IMR-90 (cell line): ENCODE results near the gene ZNF169. TPM values are rescaled to one million over a fixed set of nuclear protein-coding genes. Genes with fewer than 3 reads are reported as not detected.

Experiments
- ATAC-seq: fragments of 200-7000 bp; cut with Tn5 transposase; 2 replicates; pipeline ENCODE4 v1.9.1; 2020; ENCODE audit warnings: low read depth, mild to moderate bottlenecking, moderate library complexity
- BruUV-seq: library from RNA; stranded (reverse); fragments of 400-500 nt; replicated peaks from 2 replicates; lab custom pipeline; 2021; lab: Mats Ljungman, UMichigan
- CTCF ChIA-PET: fragments of 300-600 bp; formaldehyde crosslinking; extraction: SDS; loops from one replicate; lab custom pipeline; 2021; ENCODE audit warnings: antibody characterized with exemption; lab: Yijun Ruan, JAX
- POLR2A ChIA-PET: fragments of 300-600 bp; sonication (Branson Sonifier 250); formaldehyde crosslinking; loops from one replicate; lab custom pipeline; 2022; ENCODE audit warnings: antibody characterized with exemption; ENCODE audit not compliant: unreplicated experiment; lab: Charles Lee
- DNase-seq: peaks from one replicate; pipeline ENCODE4 v3.0.0; 2013
- H2AFZ ChIP-seq: replicated peaks from 2 replicates; pipeline ENCODE3; 2013; ENCODE audit warnings: low read length, mild to moderate bottlenecking; ENCODE audit not compliant: poor library complexity
- H2AK5ac ChIP-seq: 2 replicates; pipeline ENCODE4 v1.6.1; 2013; ENCODE audit warnings: low read depth, low read length, inconsistent platforms
- H2AK9ac ChIP-seq: replicated peaks from 2 replicates; pipeline ENCODE3; 2013; ENCODE audit warnings: mild to moderate bottlenecking, low read depth, low read length, moderate library complexity; ENCODE audit not compliant: poor library complexity
- H2BK120ac ChIP-seq: 2 replicates; pipeline ENCODE4 v1.6.1; 2013; ENCODE audit warnings: low read depth, low read length, inconsistent platforms
- H2BK15ac ChIP-seq: 3 replicates; pipeline ENCODE4 v1.6.1; 2013; ENCODE audit warnings: low read depth, low read length, inconsistent platforms
- H2BK20ac ChIP-seq: 2 replicates; pipeline ENCODE4 v1.6.1; 2013; ENCODE audit warnings: low read depth, mild to moderate bottlenecking, inconsistent platforms, low read length, moderate library complexity
- H2BK5ac ChIP-seq: 2 replicates; pipeline ENCODE4 v1.6.1; 2013; ENCODE audit warnings: mild to moderate bottlenecking, low read depth, low read length, inconsistent platforms; ENCODE audit not compliant: poor library complexity, severe bottlenecking
- H3K14ac ChIP-seq: replicated peaks from 2 replicates; pipeline ENCODE4 v1.6.1; 2013; ENCODE audit warnings: low read depth, low read length, inconsistent platforms
- H3K18ac ChIP-seq: 2 replicates; pipeline ENCODE4 v1.6.1; 2013; ENCODE audit warnings: low read depth, low read length, control low read depth
- H3K23ac ChIP-seq: 2 replicates; pipeline ENCODE4 v1.6.1; 2013; ENCODE audit warnings: low read depth, low read length, inconsistent platforms
- H3K27ac ChIP-seq: 2 replicates; pipeline ENCODE4 v1.5.1; 2013; ENCODE audit warnings: mild to moderate bottlenecking, control low read depth, low read length; ENCODE audit not compliant: insufficient read depth
- H3K27me3 ChIP-seq: 2 replicates; pipeline ENCODE4 v1.6.1; 2013; ENCODE audit warnings: low read length; ENCODE audit not compliant: control insufficient read depth, insufficient read depth
- H3K36me3 ChIP-seq: 2 replicates; pipeline ENCODE4 v1.6.1; 2013; ENCODE audit warnings: low read length, mixed read lengths; ENCODE audit not compliant: control insufficient read depth, insufficient read depth
- H3K4ac ChIP-seq: 2 replicates; pipeline ENCODE4 v1.6.1; 2013; ENCODE audit warnings: low read depth, low read length, inconsistent platforms
- H3K4me1 ChIP-seq: 2 replicates; pipeline ENCODE4 v1.6.1; 2013; ENCODE audit warnings: low read length, mixed read lengths; ENCODE audit not compliant: control insufficient read depth, insufficient read depth
- H3K4me2 ChIP-seq: 2 replicates; pipeline ENCODE4 v1.6.1; 2013; ENCODE audit warnings: low read depth, mild to moderate bottlenecking, control low read depth, low read length, moderate library complexity
- H3K4me3 ChIP-seq: 2 replicates; pipeline ENCODE4 v1.5.1; 2013; ENCODE audit warnings: low read depth, mild to moderate bottlenecking, control low read depth, low read length, moderate library complexity; ENCODE audit not compliant: insufficient read depth
- H3K56ac ChIP-seq: 2 replicates; pipeline ENCODE4 v1.6.1; 2013; ENCODE audit warnings: low read length, inconsistent platforms; ENCODE audit not compliant: insufficient read depth; ENCODE audit errors: extremely low read depth
- H3K79me1 ChIP-seq, 2 experiments: 2 replicates each; pipeline ENCODE4 v1.6.1; 2013; ENCODE audit warnings: low read length in 2 of 2, inconsistent platforms in 1 of 2, low read depth in 1 of 2
- H3K9ac ChIP-seq: 2 replicates; pipeline ENCODE4 v1.6.1; 2013; ENCODE audit warnings: low read depth, low read length, control low read depth
- H3K9me1 ChIP-seq: 2 replicates; pipeline ENCODE4 v1.6.1; 2013; ENCODE audit warnings: low read length, inconsistent platforms; ENCODE audit not compliant: insufficient read depth
- H3K9me3 ChIP-seq: 2 replicates; pipeline ENCODE4 v1.6.1; 2013; ENCODE audit warnings: low read length; ENCODE audit not compliant: control insufficient read depth, insufficient read depth
- H4K20me1 ChIP-seq: 2 replicates; pipeline ENCODE4 v1.6.1; 2013; ENCODE audit warnings: low read length, inconsistent platforms; ENCODE audit not compliant: insufficient read depth
- H4K5ac ChIP-seq: 2 replicates; pipeline ENCODE4 v1.6.1; 2013; ENCODE audit warnings: mild to moderate bottlenecking, low read depth, low read length, control low read depth
- H4K8ac ChIP-seq, 2 experiments: 2 replicates each; pipeline ENCODE4 v1.6.1; 2013; ENCODE audit warnings: low read depth in 2 of 2, low read length in 2 of 2, control low read depth in 1 of 2, inconsistent platforms in 1 of 2
- H4K91ac ChIP-seq: 2 replicates; pipeline ENCODE4 v1.6.1; 2013; ENCODE audit warnings: low read depth, low read length, inconsistent platforms; ENCODE audit not compliant: insufficient read depth
- CHD1 ChIP-seq: IDR thresholded peaks from 2 replicates; pipeline ENCODE4 v1.6.1; 2012; ENCODE audit warnings: low read depth, low read length, improper control_type of control experiment
- FOS ChIP-seq: fragments of 150-350 bp; IDR thresholded peaks from 2 replicates; pipeline ENCODE4 v1.6.1; 2016; ENCODE audit warnings: low read depth, low read length
- NFE2L2 ChIP-seq: fragments of 150-350 bp; IDR thresholded peaks from 2 replicates; pipeline ENCODE4 v1.6.1; 2016; ENCODE audit warnings: low read depth, mild to moderate bottlenecking, low read length
- RCOR1 ChIP-seq: IDR thresholded peaks from 2 replicates; pipeline ENCODE4 v1.6.1; 2012; ENCODE audit warnings: mild to moderate bottlenecking, low read length, improper control_type of control experiment; ENCODE audit not compliant: insufficient replicate concordance
- SMC3 ChIP-seq: fragments of 150-350 bp; IDR thresholded peaks from 2 replicates; pipeline ENCODE4 v1.6.1; 2016; ENCODE audit warnings: low read depth, mild to moderate bottlenecking, antibody characterized with exemption, low read length, moderate library complexity
- USF2 ChIP-seq: fragments of 150-350 bp; IDR thresholded peaks from 2 replicates; pipeline ENCODE4 v1.6.1; 2017; ENCODE audit warnings: mild to moderate bottlenecking, antibody characterized with exemption, low read length, low read depth
- WGBS, 2 experiments: methylation state at CpG; one replicate each; pipeline versions ENCODE4 v1.1.5 to v1.1.7; 2013; ENCODE audit warnings: missing lambda C conversion rate in 2 of 2; ENCODE audit not compliant: insufficient read length in 1 of 2; ENCODE audit errors: extremely low coverage in 2 of 2; 5-methylcytosine and 5-hydroxymethylcytosine counted together
- dilution Hi-C: fragments of 300-500 bp; cut with HindIII; formaldehyde crosslinking; loops from one replicate; pipeline ENCODE4 v1.14.3; 2018; ENCODE audit warnings: low sequenced_read_pairs; ENCODE audit not compliant: unreplicated experiment
- in situ Hi-C: fragments of 300-500 bp; cut with MboI; formaldehyde crosslinking; loops from 3 replicates; pipeline ENCODE4 v1.14.3; 2019; ENCODE audit warnings: low sequenced_read_pairs, inconsistent platforms, mixed read lengths
- intact Hi-C: fragments of 100-400 bp; cut with micrococcal nuclease; formaldehyde crosslinking; loops from 2 replicates; pipeline ENCODE4 v1.10.0; 2022
- polyA plus RNA-seq, 3 experiments: library from polyadenylated mRNA; depleted of rRNA; stranded (reverse); fragments of >200 nt; gene quantifications; 2 replicates each; pipeline ENCODE4 v1.2.3, GENCODE V29; 2012; ENCODE audit warnings: low replicate concordance in 1 of 3
- total RNA-seq: library from RNA; depleted of rRNA; stranded (reverse); fragments of >200 nt; gene quantifications from 2 replicates; pipeline ENCODE4 v1.2.3, GENCODE V29; 2012

ZNF169 gene
- total and polyA plus RNA-seq, 2 of the 4 experiments (the other 2 are of a cell fraction): 2.7 to 3.2 TPM

DNA sequence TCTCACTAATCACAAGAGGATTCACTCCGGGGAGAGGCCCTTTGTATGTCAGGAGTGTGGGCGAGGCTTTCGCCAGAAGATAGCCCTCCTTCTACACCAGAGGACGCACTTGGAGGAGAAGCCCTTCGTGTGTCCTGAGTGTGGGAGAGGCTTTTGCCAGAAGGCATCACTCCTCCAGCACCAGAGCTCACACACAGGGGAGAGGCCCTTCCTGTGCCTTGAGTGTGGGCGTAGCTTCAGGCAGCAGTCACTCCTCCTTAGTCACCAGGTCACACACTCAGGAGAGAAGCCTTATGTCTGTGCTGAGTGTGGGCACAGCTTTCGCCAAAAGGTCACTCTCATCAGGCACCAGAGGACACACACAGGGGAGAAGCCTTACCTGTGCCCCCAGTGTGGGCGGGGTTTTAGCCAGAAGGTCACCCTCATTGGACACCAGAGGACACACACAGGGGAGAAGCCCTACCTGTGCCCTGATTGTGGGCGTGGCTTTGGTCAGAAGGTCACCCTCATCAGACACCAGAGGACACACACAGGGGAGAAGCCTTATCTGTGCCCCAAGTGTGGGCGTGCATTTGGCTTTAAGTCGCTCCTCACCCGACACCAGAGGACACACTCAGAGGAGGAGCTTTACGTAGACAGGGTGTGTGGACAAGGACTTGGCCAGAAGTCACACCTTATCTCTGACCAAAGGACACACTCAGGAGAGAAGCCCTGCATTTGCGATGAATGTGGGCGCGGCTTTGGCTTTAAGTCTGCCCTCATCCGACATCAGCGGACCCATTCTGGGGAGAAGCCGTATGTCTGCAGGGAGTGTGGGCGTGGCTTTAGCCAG, 41.6 kb downstream of the ZNF169 start:
- no peak overlapping the region for H3K14ac ChIP-seq
- POLR2A ChIA-PET: no interaction called here
- no peak overlapping the region for H4K8ac ChIP-seq
- H2AK9ac ChIP-seq: no peak overlapping the region
- no peak overlapping the region for H3K18ac ChIP-seq
- H3K9me3 ChIP-seq: no peaks in the 10 kb centered on the region
- peaks cover 4% of the 10 kb centered on the region for H3K36me3 ChIP-seq
- no peak overlapping the region for H2BK20ac ChIP-seq
- no CpG with 5 or more reads among the region's 20 CpGs for WGBS, 2 experiments
- no peak overlapping the region for H3K4me3 ChIP-seq
- no peak for DNase-seq
- intact Hi-C loops (no loop called here), in situ Hi-C loops (no loop called here), dilution Hi-C loops (no loop called here)
- no peak overlapping the region for H4K91ac ChIP-seq
- H3K27ac ChIP-seq: no peak overlapping the region
- no peak overlapping the region for H2BK5ac ChIP-seq
- TF ChIP-seq CHD1: no peak
- no peak for TF ChIP-seq SMC3
- TF ChIP-seq NFE2L2: no peak
- no peak for TF ChIP-seq FOS
- TF ChIP-seq USF2: no peak
- TF ChIP-seq RCOR1: no peak
- no peak overlapping the region for H4K5ac ChIP-seq
- CTCF ChIA-PET: no interaction called here
- H3K9me1 ChIP-seq: peaks cover 7% of the 10 kb centered on the region
- no peak overlapping the region for H3K9ac ChIP-seq
- H2AK5ac ChIP-seq: no peak overlapping the region
- H2AFZ ChIP-seq: no peak overlapping the region
- H3K23ac ChIP-seq: no peak overlapping the region
- H2BK15ac ChIP-seq: no peak overlapping the region
- no peak overlapping the region for H3K4me2 ChIP-seq
- no peaks in the 10 kb centered on the region for H4K20me1 ChIP-seq
- H3K4me1 ChIP-seq: no peaks in the 10 kb centered on the region
- H3K56ac ChIP-seq: no peak overlapping the region
- H2BK120ac ChIP-seq: no peak overlapping the region
- no TSS peak for BruUV-seq
- H3K79me1 ChIP-seq: no peaks in the 10 kb centered on the region
- H3K27me3 ChIP-seq: no peaks in the 10 kb centered on the region
- no peak for ATAC-seq
- H3K4ac ChIP-seq: no peak overlapping the region
